Measurements from ENCODE around the gene AGRN.
"Not testable (repeated sequence)": the region's sequence is repeated elsewhere in the genome, so short reads cannot be mapped to it uniquely, and the experiment has no call there.

AGRN gene

DNA sequence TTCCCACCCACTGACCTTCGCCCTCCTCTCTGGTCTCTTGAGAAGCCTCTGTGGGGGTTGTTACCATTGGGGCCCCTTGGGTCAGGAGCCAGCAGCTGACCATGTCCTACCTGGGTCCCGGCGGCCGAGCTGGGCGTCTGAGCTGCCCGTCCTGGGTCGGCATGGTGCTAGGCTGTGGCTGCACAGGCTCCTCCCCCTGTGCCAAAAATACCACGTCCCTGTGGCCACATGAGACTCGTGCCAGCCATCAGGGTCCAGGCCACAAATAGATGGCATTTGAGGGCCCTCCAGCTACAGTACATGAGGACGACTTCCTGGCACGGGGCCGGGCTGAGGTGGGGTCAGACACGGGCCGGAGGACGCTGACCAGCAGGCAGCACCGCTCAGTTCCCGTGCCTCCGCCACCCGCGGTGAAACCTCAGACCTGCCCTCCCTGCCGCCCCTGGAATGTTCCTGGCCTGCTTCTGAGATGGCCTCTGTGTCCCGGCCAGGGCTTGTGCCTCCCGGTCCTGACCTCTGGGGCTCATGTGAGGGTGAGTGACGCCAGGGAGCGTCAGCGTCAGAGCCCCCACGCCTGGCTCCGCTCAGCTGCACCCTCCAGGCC, 37.9 kb upstream of the AGRN start, which contains the start of gene PERM1:
Gene PERM1 (minus strand): TSS at position 139 of the 604 bp plus-strand sequence. CDS start 1,064 bp downstream, outside the sequence.
- no peak for DNase-seq (ENCODE audit: low read depth)

GRCh38 chr1:982765-983436, 37.0 kb upstream of the AGRN start:
- no peak for DNase-seq (ENCODE audit: low read depth)

DNA sequence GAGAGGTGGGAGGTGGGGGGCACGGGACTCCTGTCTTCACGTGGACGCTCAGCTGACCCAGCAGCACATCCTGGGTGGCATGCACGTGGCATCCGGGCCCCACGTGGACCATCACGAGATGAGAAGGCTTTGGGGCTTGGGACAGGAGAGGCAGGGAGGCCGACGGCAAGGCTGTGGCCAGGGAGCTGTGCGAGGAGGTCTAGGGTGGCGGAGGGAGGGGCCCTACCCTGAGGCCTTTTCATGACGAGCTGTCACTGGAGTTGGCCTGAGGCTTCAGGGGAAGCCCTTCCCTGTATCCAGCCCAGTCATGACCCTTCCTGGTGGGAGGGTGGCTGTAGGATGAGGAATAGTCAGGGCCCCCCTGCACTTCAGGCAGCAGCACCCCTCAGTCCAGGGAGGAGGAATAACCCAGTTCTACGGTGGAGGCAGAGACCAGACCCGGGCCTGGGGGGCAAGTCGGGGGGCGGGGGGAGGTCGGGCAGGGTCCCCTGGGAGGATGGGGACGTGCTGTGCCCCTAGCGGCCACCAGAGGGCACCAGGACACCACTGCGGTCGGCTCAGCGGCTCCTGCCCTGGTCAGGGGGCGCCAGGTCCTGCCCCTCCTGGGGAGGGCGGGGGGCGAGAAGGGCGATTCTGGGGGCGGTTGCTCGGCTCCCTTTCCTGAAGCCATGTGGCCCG, 36.0 kb upstream of the AGRN start:
- DNase-seq (ENCODE audit: low read depth), result no peak

DNA sequence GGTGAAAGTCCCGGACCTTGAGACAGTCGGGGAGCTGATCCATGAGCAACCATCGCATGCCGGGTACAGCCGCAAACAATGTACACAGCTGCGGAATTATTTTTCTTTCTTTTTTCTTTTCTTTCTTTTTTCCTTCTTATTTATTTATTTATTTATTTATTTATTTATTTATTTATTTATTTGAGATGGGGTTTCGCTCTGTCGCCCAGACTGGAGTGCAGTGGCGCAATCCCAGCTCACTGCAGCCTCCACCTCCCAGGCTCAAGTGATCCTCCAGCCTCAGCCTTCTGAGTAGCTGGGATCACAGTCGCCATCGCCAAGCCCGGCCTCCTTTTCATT, 35.5 kb upstream of the AGRN start:
- DNase-seq (ENCODE audit: low read depth), result no peak

DNA sequence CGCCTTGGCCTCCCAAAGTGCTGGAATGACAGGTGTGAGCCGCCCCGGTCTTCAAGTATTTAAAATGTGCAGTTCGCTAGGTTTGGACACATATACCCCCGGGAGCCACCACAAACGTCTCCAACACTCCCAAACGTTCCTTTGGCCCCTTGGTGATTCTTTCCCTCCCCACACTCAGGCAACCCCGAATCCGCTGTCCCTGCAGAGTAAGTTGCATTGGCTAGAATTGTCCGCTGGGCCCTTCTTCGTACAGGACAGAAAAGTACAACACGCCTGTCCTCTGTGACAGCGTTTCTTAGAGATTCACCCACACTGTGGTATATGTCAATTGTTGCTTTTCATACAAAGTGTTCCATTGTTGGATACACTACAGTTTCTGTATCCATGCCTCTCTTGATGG, 34.8 kb upstream of the AGRN start:
- DNase-seq (ENCODE audit: low read depth), result no peak

DNA sequence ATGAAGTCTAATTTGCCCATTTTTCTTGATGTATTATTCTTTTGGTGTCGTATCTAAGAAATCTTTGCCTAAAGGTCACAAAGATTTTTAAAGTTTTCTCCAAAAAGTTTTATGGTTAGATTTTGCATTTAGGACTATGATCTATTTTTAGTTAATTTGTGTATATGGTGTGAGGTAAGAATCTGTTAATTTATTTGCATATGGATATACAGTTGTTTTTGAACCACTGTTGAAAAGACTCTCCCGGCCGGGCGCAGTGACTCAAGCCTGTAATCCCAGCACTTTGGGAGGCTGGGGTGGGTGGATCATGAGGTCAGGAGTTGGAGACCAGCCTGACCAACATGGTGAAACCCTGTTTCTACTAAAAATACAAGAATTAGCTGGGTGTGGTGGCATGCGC, 31.9 kb upstream of the AGRN start:
- not testable (repeated sequence) for DNase-seq (ENCODE audit: low read depth)

- not testable (repeated sequence) for DNase-seq (ENCODE audit: low read depth)
Observed at GRCh38 chr1:991275-991674, 28.6 kb upstream of the AGRN start.

- no peak for DNase-seq (ENCODE audit: low read depth)
Observed at GRCh38 chr1:991895-992294, 28.0 kb upstream of the AGRN start.

DNA sequence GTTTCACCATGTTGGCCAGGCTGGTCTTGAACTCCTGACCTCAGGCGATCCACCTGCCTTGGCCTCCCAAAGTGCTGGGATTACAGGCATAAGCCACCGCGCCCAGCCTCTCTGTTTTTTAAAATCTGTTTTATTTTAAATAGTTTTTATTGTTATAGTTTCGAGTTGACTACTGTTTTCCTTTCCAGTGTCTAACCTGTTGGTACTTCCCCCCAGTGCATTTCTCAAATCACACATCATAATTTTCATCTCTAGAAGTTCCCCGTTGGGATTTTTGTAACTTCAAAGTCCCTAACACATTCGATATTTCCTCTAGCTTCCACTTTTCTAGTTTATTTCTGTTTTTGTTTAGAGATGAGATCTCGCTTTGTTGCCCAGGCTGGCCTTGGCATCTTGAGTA, 27.6 kb upstream of the AGRN start:
- no peak for DNase-seq (ENCODE audit: low read depth)

- DNase-seq (ENCODE audit: low read depth), result no peak
Observed at GRCh38 chr1:993379-993995, 26.4 kb upstream of the AGRN start.

DNA sequence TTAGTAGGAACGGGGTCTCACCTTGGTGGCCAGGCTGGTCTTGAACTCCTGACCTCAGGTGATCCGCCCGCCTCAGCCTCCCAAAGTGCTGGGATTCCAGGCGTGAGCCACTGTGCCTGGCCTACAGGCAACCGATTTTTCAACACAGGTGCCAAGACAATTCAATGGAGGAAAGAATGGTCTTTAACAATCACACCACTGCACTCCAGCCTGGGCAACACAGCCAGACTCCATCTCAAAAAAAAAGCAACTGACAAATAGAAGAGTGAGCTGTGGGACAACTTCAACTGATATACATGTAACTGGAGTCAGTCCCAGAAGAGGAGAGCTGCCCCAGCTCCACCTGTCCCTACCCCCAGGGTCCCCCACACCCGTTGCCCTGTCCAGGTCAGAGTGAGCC, 25.4 kb upstream of the AGRN start:
- DNase-seq (ENCODE audit: low read depth), result not testable (repeated sequence)

GRCh38 chr1:995665-996633, 24.0 kb upstream of the AGRN start:
- DNase-seq (ENCODE audit: low read depth), result no peak

DNA sequence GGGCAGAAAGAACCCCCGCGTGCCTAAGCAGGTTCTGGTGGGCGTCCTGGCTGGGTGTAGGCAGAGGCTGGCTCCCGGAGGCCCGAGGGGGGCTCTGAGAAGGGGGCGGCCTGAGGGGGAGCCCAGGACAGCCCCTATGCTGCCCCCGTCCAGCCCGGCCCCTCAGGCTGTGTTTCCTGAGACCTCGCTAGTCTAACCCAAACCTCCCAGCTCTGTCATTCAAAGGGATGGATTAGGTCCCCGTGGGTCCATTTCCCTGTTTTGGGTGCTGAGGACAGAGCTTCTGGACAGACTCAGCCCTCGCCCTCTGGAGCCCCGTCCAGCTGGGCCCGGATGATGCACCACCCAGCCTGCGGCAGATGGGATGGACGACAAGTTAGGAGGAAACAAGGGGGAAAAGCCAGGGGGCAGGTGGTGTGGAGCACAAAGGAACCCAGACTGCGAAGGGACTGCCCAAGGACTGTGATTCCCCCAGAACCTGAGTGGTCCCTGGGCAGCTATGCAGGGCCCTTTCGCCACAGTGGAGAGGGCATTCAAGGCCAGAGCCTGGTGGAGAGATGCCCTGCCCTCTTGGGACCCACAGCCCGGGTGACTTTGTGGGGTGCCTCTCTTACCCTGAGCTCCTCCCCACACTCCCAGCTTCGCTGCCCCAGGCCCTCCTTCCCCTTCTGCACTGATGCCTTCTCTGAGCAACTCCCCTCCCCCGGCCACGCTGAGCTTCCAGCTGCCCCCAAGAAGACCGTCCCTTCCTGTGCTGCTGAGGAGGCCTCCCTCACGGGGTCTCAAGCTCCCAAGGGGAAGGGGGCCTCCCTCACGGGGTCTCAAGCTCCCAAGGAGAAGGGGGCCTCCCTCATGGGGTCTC, 22.8 kb upstream of the AGRN start:
- DNase-seq (ENCODE audit: low read depth), result no peak

DNA sequence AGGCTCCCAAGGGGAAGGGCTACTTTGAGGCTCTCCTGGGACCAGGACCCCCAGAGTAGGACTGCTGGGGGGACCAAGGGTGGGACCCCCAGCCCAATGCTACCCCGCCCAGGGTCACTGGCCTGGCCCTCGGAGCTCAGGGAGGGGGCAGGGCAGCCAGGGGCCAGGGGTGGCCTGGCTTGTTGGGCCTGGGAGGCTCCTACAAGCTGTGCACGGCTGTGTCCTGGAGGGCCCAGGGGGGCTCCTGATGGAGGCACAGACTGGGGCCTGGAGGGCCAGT, 22.3 kb upstream of the AGRN start:
- DNase-seq (ENCODE audit: low read depth), result no peak

DNA sequence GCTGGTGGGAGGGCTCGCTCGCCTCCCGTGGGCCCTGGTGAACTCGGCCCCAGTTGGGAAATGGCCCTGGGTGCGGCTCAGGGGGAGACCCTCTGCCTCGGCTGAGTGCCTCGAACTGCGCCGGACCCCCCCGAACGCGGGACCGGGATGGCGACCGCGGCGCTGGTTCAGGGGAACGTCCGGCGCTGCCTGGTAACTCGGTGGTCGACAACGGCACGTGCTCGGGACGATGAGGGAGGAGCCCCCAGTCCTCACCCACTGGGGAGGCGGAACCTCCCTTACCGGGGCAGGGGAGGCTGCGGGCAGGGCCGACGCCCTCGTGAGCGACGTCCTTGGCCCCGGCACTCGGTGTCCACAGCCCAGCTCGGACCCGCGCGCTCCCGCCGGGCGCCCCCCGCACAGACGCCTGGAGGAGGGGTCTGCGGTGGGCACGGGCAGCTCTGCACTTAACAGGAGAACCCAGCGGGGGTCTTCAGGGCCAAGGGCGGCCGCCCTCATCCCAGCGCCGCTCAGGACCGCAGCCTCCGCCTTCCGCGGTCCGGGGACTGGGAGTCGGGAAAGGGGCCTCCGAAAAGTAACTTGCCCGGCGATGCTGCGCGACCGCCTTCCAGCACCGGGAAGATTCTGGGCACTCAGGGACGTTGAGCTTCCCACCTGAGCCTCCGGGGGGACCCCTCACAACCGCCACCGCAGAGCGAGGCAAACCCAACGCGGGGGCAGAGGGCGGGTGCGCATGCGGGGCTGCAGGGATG, 21.8 kb upstream of the AGRN start:
- DNase-seq (ENCODE audit: low read depth), result no peak

DNA sequence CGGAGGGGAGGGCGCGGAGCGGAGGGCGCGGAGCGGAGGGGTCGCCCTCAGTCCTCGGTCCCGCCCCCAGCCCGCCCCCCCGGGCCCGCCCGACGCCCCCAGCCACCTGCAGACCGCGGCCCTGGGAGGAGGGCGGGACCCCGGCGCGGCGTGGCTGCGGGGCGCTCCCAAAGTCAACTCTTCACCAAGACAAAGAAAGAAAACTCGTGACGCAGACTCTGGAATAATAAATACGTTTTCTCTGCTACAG, 21.2 kb upstream of the AGRN start:
- peak; percentile 22 for DNase-seq (ENCODE audit: low read depth)

DNA sequence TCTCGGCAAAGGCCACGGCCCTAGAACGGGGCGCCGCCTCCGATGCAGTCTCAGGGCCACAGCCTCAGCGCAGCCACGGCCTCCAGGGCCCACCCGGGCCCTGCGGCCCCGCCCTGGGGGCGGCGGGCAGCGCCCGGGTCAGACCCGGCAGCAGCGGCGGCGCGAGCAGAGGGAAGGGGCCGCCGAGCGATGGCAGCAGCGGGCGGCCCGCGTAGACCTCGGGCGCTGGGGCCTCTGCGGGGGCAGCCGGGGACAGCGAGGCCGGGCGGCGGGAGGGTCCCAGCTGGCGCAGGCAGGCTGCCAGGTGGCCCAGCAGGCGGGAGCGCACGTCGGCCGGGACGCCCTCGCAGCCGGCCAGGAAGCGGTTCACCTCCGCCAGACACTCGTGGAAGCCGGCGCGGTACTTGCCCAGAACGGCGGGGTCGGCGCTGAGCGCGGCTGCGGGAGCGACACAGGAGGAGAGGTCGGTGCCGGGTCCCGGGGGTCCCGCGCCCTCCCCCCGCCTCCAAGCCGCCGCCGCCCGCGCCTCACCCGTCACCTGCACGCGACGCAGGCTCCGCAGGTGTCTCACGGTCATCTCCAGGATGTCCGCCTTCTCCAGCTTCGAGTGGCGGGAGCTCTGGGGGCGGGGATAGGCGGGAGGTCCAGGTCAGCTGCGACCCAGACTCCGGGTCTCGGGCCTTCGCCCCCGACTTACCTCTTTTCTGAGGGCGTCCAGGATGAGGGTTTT, 20.8 kb upstream of the AGRN start:
- no peak for DNase-seq (ENCODE audit: low read depth)

DNA sequence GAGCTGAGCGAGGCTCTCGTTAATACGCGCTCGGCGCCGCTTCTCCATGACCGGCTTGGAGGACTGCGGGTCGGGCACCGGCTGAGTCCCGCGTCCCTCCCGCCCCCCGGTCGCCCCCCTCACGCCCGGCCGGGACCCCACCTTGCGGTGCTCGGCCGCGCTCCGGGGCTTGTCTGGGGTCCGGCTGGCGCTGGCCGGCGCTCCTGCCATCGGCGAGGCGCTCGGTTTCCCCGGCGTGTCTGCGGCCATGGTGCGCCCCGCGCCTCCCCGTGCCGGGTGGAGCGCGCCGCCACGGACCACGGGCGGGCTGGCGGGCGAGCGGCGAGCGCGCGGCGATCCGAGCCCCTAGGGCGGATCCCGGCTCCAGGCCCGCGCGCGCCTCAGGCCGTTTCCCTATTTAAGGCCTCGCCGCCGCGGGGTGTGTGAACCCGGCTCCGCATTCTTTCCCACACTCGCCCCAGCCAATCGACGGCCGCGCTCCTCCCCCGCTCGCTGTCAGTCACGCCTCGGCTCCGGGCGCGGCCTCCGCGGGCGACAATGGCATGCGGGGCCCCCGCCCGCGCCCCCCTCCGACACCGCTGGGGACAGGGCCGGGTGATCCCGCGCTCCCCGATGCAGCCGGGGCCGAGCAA, 20.1 kb upstream of the AGRN start, which contains the start of gene HES4:
Gene HES4 (minus strand): TSS at position 373 of the 632 bp plus-strand sequence. CDS start 124 bp downstream, at position 249.
- DNase-seq (ENCODE audit: low read depth), result peak; percentile 92

DNA sequence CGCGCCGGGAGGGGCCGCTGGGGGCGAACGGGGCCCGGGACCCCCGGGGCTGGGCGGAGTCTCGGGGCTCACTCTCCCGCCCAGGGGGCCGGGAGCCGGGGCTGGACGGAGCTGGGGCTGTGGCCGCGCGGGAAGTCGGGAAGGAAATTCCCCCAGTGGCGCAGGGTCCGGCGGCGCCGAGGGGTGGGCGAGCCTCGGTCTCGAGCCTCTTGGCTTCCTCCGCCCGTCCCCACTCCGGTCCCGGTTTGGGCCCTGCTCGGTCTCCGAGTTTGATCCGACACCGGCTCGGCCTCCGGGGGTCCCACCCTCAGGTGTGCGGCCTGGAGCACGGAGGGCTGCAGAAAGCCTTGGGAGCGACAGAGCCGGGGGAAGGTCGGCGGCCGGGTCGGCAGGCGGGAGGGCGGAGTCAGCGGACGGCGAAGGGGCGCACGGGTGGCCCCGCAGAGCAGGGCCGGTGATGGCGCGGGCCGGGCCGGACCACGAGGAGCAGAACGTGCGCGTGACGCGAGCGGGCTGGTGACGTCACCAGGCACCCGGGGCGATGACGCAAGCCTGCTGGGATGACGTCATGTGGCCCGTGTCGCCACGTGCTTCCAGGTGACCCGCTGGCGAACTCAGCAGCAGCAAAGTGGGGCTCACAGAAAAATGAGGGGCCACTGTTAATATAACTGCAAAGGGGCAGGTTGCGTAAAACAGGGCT, 19.4 kb upstream of the AGRN start:
- DNase-seq (ENCODE audit: low read depth), result peak; percentile 73

Measured in iris pigment epithelial cell (primary cell).